Effector CD4-positive, alpha-beta T cell (primary cell): Measurements from ENCODE around the gene TTC28.
"Not testable (repeated sequence)": the region's sequence is repeated elsewhere in the genome, so short reads cannot be mapped to it uniquely, and the experiment has no call there.

Experiments used
- DNase-seq: peaks from one replicate; pipeline ENCODE4 v3.0.0-alpha.2; 2020

Gene TTC28

DNA sequence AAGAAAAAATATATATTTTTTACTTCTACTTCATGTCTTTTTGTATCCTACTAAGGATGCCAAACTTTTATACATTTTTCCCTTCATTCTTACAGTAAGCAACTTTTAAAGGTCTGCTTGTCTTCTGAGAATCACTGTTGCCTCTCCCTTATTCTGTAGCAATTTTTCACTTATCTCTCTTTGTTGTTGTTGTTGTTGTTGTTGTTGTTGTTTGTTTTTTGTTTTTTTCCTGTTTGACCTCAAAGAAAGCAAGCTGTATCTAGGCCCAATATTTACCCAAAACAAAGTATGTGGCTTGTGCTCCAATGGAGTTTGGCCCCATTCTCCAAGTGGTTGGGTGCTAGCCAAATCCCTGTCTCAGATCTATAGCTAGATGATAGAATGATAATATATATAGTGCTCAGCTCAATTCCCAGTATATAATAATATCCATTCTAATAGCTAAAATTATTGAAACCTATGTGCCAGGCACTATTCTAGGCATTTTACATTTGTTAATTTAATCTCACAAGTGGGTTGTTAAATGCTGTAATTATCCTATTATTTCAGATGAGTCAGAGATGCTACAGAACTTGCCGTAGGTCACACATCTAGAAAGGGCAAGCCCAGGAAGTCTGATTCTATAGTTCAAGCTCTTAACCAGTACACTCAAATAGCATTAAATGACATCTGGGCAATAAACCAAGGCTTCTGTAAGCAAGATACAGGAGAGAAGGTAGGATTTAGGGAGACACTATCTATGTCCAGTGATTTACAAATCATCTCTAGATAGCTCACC lies 555.5 kb downstream of the TTC28 start:
- no peak for DNase-seq

DNA sequence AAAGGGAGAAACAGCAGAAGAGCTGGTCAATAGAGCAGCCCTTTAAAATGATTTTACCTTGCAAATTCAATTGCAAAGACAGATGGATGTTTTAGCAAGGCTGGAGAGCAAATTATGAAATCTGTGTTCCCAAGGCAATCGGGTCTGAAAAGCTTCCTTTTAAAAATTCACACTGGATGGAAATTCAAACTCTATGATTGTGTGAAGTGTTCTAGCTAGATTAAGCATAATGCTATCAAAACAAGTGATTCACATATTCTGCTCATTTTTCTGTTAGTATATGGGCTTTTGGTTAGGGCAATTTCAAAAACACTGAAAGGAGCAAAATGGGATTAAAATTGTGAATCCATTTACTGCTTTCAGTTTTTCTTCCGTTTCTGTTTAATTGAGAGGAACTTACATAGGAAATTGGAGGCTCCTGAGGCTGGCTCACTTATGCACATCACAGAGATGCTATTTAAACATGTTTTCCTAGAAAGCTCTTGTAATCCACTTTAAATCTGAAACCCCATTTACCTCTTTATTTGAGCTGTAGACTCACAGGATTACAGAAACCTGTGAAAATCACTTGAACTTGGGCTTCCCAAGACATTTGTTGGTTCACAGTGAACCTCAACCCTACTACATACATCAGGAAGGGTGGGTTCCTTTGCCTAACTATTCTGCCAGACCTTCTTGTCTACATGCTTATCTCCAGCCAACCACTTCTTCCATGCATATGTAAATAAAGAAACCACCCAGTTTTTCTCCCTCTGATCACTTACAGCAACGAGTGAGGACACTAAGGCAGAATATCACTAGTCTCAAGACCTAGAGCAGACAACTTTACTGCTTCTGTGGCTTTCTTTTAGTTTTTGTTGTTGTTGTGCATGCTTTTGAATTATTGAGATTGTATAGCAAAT lies 558.7 kb downstream of the TTC28 start:
- no peak for DNase-seq

DNA sequence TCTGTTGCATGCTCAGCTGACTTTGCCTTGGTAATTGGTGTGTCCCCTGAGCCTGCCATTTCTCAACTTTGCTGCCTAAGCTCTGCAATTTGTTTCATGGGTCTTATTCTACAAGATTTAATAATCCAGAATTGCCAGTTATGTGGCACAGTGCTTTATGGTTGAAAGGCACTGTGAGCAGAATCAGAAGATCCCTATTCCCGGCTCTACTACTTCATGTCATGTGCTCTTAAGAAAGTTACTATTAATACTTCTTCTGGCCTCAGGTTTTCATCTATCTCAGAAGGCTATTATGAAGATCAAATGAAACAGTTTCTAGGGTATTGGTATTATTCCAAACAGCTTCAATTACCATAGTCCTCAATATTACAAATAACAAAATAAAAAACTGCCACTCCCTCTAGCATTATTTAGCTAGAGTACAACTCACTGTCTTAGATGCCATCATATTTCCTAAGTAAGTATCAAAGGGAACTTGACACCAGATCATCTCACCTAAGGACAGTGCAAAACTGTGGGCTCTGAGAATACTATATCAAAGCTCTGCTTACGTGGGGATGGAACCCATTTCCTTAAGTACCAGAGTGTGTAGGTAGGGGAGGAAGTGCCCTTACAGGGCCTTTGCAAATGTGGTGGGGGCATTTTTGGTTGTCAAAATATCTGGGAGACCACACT lies 560.5 kb downstream of the TTC28 start:
- no peak for DNase-seq

DNA sequence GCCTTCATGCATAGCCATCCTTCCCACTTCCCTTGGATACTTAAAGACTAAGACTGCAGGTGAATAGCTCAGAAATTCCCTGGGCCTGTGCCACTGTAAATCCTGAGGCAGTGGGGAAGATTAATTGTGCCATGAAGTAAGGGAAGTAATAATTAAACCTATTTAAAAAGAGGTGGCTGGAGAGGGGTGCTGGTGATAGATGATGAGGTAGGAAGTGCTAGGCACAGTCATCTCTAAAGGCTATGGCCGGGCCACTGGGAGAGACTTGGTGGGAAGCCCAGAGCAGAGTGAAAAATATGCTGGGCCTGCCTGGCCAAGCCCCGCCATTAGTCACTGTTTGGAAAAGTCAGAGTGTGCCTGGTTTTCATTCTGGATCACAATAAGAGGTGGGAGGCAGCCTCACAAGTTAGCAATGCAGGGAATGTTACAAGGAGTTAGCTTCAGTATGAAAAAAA lies 563.4 kb downstream of the TTC28 start:
- DNase-seq, result no peak

DNA sequence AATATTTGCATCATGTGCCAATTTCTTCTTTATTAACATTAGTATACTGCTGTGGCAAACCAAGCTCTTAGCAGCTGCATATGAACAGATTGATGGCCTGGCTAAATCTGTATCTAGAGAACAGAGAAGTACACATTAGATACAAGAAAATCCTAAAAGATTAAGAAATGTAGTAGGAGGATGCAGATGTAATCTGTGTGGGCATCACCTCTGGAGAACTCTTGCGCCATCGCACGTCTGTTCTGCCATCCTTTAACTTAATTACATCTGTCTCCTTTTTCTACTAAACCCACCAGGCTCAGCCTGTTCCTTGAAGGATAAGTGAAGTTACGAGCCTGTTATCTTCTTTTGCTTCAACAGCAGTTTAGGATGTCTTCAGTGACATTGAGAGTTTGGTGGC lies 564.2 kb downstream of the TTC28 start:
- no peak for DNase-seq

DNA sequence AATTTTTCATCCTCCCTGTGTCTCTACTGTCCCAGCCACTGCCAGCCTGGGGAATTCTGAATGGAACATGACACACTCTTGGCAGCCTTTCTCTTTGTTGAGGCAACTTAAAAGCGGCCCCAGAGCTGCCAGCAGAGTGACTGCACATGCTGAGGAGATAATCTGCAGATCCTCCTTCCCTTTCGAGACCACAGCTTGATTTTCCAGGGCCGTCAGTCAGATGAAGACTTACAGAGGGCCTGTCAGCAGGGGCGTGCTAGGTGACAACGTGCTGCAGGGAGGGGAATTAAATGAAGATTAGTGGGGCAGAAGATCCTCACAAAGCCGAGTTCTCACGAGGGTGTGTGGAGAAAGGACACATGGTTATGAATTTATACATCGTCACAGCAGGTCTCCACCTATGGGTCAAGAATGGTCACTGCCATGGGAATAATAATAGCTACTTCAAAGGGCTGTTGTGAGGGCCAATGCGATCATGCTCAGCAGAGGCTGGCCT lies 567.0 kb downstream of the TTC28 start:
- DNase-seq, result no peak

DNA sequence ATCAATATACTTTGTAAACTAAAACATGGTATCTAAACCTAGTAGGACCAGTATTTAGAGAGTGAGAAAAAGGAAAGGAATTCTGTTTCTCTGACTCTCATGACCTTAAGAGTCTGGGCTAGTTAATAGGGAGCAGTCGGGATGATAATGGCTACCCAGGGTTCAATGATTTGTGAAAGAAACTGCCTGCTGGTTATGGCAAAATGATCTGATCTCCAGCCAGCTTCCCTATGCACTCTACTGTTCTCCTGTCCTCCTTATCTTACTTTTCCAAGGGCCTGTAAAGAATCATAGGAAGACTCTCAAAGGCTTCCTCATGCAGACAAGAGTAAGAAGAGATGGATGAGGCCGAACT lies 567.5 kb downstream of the TTC28 start:
- DNase-seq, result no peak

DNA sequence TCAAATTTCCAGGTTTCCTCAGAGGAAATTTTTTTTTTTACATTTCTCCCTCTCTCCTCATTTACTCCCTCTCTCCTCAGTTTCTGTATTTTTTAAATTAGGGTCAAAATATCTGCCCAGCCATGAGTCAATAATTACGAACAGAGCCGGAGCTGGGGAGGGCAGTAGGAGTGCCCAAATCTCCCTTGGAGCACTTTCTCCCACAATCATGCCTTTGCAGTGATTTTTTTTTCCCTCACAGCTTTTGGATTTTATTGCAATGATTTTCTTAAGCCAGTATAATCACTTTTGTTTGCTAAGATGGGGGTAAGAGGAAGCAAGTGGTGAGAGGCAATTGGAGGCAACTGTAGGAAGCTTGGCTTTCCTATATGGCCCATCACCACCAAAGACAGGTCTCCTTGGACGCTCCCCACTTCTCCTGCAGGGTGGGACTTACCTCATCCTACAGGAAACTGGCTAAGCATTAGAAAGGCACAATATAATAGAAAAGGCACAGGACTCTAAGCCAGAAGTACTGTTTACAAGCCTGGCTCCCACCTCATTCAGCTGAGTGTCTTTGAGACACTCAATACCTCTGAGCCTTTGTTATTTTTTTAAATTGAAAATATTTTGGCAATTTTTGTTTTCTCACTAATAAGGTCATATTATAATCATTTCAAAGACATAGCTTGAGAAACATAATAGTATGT lies 568.0 kb downstream of the TTC28 start:
- DNase-seq, result no peak

DNA sequence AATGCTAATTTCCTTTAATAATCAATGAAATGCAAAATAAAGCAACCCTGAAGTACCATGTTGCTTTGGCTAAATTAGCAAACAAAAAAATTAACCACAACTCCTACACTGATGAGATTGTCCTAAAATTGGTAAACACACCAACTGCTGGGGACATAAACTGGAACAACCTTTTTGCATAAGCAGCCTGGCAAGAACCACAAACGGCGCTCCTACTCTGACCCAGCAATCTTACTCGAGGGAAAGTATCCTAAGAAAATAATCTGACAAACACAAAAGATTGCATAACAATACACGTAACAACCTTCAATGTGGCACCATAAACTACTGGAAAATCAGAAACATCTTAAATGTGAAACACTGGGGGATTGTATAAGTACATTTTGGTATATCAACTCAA lies 570.8 kb downstream of the TTC28 start:
- DNase-seq, result no peak

DNA sequence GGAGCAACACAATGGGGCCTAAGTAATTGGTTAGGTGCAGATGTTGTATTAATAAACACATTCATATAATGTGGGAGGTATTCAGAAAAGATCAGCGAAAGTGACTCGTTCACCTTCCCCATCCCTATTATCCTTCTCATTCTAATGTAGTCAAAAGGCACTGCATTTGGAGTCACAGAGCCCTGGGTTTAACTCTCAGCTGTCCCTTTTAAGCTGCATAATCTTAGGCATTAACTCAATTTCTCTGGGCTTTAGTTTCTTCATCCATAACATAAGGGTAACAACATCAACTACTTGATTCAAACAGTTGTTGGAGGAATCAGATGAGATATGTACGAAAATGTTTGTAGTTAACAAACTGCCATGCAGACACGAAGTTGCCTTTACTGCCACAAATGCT lies 573.0 kb downstream of the TTC28 start:
- no peak for DNase-seq

DNA sequence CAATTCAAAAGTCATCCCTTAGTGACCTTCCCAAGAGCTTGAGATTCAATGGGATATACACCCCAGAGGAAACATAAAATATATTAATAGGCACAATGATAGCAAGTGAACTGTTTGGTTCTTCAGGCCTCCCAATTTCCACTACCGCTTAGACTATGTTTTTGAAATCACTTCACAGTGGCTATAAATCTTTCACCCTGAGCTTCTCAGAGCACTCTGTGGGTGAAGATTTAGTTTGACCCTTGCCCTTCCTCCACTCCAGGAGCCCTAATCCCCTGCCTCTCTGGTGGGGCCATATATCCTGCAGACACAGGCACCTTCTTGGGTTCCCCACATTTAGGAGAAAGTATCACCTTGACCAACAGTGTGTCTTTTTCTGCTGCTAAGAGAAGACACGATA lies 573.7 kb downstream of the TTC28 start:
- no peak for DNase-seq

DNA sequence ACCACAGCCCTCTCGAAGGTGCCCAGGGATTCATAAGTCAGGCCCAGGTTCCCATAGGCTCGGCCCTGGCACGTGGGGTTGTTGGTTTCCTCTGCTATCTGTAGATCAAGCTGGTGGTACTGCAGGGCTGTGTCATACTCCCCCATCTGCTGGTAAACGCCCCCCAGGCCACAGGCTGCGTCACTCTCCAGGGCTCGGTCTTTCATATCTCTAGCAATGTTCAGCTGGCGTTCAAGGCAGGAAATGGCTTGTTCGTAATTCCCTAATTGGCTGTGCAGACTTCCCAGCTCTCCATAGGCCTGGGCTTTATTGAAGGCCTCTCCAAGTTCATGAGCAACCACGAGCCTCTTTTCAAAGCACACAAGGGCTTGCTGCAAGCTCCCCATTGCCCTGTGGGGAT lies 574.2 kb downstream of the TTC28 start:
- no peak for DNase-seq

DNA sequence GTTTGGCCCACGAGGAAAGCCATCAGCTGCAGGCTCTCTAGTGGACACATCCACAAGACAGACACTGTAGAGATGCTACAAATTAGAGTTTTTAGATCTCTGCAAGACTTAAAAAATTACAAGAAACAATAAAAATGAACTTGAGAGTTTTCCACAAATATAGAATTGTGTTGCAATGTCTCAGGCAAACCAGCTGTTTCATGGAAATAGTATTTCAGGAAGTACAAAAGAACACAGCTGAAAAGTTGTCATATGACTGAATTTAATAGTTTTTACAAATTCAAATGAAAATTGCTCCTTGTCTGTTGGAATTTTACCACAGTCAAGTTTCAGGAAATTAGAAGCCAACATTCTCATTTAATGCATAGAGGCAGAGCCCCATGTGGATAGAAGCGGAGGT lies 576.0 kb downstream of the TTC28 start:
- no peak for DNase-seq

DNA sequence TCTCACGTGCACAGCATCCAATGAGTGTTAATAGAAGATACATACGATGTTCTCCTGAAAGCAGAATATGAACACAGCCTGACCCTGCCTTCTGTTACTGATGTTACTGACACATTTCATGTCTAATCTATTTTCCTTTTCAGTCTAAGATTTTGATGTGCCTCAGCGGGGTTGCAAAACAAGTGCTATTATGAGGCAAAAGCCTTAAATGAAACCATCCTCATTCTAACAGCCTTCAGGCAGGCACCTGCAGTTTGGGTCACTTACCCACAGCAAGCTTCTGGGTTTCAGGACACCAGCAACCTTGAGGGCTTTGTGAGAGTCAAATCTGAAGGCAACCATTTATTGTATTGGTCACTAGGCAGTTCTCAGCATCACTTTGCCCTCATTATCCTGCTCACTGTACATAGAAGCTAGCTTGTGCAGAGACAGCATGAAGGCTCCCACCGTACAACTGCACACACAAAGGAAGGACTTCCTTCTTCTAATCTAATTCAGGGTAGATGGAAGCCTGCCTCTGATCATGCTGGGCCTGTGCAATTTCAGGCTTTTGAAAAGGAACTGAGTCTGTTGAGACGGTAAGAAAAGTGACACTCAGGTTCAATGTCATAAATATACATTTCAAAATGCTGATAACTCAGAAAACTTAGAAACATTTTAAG lies 577.4 kb downstream of the TTC28 start:
- DNase-seq, result no peak

DNA sequence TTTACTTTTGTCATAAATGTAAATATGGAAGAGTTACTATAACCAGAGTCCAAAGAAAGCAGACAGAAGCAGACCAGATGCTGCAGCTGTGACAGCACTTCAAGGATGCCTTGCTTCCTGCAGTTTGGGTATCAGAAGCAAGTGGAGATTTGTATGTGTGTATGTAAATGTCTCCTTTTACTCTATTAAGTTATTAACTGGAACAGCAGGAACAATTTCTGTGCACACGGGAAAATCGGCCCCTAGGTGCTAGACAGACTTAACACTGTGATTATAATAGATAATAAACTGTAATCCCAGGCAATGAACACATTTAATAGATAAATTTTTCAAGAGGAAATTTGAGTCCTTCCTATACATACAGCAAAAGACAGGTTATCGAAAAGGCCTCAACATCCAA lies 582.0 kb downstream of the TTC28 start:
- DNase-seq, result no peak

DNA sequence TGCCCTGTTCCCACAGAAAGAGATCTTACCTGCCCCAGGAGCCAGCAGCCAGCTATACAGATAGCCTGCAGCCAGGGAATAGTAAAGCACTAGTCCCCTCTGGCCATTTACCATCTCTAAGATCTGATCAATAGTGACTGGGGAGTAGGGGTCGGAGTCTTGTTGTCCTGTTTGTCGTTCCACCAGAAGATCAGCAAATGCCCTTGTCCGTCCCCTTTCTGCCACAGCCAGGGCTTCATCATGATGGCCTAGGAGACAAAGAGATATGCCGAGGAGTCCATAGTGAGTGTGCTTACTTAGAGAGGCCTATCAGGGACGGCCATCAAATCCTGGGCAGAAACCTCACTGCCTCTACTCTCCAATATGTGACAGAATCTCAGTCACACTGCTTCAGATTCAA lies 583.5 kb downstream of the TTC28 start:
- no peak for DNase-seq

DNA sequence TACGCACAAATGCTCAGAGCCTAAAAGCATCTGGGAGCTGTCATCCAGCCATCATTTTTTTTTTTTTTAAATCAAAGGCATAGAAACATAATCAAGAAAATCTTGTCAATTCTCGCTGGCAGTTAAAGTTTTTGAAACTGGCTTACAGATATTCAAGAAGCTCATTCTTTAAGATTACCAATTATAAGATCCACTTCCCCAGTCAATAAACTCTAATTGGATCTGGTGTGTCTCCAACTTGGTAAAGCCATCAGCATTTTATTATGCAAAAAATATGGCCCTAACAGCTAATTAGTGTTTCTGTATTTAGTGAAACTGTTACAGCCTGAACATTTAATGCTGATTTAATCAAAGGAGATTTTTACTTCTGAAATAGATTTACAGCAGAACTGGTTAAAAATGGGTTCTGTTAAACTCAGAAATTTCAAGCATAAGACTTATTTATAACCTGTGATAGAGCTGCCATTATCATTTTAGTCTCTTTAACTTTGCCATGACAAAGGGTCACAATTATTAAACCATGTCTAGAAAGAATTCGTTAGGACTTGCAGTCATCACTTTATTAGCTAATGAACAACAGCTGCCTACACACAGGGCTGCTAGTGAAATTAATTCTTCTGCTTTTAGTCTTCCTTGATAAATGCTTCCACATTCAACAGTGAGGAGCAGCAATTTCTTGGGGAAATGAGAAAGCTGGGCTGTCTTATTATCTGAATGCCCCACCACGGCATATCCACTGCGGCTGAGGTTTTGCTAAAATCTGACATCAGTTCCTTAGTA lies 584.1 kb downstream of the TTC28 start:
- DNase-seq, result no peak

DNA sequence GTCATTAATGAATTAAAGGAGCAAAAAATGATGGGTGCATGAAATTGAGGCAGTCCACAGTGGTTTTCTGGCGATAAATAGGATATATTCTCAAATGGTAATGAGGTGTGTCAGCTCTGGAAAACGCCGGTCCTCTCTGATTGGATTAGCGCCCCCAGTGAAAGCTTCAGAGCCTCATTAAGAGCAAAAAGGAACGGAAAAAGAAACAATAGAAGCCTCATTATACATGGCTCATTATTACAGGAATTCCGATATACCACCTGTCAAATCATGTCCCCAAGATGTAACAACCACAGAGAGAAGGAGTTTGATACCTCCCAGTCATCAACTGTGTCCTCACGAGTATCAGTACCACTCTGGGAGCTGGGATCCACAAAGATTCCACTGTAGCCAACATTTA lies 584.9 kb downstream of the TTC28 start:
- no peak for DNase-seq

DNA sequence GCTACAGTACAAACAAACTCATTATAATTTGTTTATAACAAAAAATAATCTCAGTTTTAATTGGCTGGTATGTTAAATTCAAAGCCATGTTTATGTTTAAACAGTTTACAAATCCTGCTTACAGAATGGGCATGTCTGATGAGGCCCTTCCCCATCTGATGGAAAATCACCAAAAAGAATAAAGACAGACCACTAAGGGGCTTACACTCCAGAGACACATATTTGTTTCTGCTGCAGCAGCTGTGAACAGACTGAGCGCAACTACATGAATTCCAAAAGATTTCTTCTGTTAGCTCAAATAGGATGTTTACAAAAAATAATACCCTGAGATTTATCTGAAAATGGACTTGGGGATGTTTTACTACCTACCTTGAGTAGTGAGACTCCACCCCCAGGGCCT lies 585.9 kb downstream of the TTC28 start:
- no peak for DNase-seq

DNA sequence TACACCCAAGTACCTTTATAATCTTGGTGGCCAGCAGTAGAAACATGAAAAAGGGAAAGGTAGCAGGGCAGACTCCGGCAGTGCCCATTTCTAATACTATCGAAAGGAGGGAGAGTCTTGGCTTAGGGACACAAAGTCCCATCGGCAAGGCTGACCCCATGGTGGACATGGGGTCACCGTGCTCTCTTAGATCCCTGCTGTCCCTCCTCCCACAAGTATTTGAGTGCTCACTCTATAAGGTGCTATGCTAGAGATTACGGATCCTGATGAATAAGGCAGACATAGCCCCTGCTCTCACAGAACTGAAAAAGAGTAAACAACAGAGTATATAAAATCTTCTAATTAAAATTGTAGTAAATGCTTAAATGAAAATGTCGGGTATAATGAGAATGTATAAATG lies 588.2 kb downstream of the TTC28 start:
- DNase-seq, result no peak

DNA sequence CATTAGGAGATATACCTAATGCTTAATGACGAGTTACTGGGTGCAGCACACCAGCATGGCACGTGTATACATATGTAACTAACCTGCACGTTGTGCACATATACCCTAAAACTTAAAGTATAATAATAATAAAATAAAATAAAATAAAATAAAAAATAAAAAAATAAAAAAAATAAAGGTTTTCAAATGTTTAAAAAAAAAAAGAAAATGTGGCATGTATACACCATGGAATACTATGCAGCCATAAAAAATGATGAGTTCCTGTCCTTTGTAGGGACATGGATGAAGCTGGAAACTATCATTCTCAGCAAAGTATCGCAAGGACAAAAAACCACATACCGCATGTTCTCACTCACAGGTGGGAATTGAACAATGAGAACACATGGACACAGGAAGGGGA lies 590.1 kb downstream of the TTC28 start:
- not testable (repeated sequence) for DNase-seq
